Measurements from ENCODE around the gene ASB10.

ASB10 gene

DNA sequence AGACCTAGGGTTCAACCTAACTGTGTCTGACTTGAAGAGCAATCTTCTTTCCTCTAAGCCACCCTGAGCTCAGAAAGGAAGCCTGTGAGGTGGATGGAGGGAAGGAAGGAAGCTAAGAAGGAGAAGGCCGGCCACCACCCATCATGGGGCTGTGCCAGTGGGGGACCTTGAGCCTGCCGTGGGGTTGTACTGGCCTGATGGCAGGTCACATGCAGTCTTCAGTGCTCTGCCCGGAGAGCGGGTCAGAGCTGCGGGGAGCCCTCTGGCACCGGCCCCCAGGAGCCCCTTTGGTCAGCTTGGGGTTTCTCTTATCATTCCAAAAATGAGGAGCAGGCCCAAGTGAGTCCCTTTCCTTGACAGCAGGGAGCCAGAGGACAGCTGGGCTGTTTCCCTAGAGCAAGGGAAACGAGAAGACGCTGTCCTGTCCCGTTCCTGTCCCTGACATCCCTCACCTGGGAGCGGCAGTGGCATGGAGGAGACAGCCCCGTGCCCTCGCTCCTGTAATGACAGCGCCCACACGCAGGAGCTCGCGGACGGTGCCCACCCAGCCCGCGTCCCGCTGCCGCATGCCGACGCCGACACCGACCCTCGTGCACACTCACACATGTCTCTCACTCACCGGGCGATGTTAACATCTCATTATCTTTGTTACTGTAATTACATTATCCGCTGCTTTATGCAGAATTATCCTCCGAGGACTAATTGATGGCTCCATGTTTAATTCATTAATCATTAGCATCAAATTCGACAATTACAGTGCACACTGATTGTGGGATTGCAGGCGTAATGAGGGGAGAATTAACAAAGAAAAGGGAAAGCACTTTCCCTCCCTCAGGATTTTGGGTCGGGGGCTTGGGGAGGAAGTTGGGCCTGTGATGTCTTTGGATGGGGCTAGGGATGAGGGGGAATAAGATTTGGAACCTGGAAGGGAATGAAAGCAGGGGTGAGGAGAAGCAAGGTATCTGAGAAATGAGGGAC is 50.9 kb downstream of the ASB10 start:
- no peak for DNase-seq (ENCODE audit: low spot score)

DNA sequence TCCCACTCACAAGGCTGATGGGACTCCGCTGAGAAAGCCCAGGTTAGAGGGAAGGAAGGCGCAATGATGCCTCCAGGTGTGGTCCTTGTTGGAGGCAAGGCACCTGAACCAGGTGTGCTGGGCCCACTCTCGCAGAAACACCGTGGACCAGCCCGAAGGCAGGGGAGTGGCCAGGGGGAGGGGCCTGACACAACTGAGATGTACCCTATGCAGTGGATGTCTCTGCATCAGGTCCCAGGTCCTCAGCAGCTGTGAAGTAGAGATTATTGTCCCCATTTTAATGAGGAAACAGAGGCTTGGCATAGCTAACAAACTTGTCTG is 51.6 kb downstream of the ASB10 start:
- DNase-seq (ENCODE audit: low spot score): no peak

DNA sequence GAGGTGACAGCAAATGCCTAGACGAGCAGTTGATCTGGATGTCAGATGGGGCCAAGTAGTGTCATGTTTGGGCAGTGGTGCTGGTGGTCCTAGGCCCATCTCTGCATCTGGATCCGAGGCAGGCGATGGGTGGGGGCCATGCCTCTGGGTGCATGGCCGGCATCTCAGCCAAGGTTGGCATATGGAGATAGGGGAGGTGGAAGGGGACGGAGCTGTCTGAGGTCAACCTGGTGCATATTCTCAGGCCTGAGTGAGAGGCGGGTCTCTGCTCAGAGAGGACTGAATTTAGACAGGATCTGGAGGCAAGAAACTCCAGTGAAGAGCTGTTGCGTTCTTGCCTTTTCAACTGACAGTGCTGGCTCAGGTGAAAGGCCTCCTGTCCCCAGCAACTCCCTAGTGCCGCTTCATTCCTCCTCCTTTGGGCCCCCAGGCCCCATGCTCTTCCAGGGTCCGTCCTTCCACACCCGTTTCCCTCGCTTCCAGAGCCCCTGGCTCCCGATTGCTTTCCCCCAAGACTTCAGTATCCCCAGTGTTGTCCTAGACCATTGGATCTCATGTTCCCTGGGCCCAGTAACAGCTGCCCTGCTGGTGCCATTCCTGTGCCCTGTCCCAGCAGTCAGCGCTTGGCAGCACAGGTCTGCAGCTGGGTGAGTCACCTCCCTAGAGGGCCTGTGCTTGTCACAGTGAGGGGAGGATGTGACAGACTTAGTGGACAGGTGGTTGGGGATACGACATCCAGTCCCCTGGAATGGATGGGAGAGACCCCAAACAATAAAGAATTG is 52.1 kb downstream of the ASB10 start:
- DNase-seq (ENCODE audit: low spot score): no peak

DNA sequence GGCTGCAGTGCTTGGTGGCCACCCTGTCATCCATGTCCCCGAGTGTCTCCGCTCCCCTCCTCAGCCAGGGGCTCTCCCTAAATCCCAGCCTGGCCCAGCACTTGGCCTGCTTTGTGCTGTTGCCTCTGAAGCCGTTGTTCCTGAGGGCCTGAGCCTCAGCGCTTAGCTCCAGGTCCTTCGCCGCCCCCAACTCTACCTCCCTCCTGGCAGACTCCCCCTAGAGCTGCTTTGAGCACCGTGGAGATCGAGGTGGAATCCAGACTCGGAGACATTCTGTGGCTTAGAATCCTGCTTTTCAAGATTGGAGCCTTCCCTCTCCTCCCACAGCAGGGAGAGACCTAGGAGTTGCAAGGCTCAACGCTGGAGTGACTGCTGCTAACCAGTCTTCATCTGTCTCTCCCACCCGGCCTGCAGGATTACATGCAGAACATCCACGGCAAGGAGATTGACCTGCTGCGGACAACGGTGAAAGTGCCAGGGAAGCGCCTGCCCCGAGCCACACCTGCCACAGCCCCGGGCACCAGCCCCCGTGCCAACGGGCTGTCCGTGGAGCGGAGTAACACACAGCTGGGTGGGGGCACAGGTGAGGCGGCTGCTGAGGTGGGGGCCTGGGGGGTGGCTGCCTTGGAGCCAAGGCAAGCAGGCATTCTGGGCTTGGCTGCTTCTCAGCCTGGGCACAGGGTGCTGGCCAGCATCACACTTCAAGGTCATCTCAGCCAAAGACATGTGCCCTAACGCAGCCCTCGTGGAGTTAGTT is 52.9 kb downstream of the ASB10 start:
- DNase-seq (ENCODE audit: low spot score): no peak

DNA sequence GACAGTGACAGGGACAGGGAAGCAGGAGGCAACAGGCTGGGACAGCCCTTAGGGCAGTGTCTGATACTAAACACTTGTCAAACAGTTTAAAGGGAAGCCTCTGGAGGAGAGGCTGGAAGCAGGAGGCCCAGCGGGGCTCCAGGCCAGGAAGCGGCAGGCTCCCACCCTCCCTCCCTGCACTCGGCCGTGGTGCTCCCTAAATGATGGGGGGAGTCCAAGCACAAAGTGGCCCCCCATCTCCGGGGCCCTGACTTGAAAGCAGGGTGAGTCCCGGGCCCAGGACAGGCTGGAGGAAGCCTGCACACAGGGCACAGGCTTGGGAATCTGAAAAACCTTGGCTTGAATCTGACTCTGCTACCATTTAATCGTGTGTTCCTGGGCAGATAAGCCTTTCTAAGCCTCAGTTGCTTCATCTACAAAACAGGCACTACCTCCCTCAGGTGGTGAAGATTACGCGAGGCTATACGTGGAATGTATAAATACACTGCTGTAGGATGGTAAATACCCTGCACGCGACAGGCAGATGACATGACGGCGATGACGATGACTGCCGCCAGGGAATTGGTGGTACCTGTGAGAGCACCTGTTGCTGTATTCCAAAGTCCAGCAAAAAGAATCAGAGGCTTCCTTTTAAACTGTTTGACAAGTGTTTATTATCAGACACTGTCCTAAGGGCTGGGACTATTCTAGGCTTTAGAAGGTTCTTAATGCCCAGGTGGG is 53.6 kb downstream of the ASB10 start:
- no peak for DNase-seq (ENCODE audit: low spot score)

DNA sequence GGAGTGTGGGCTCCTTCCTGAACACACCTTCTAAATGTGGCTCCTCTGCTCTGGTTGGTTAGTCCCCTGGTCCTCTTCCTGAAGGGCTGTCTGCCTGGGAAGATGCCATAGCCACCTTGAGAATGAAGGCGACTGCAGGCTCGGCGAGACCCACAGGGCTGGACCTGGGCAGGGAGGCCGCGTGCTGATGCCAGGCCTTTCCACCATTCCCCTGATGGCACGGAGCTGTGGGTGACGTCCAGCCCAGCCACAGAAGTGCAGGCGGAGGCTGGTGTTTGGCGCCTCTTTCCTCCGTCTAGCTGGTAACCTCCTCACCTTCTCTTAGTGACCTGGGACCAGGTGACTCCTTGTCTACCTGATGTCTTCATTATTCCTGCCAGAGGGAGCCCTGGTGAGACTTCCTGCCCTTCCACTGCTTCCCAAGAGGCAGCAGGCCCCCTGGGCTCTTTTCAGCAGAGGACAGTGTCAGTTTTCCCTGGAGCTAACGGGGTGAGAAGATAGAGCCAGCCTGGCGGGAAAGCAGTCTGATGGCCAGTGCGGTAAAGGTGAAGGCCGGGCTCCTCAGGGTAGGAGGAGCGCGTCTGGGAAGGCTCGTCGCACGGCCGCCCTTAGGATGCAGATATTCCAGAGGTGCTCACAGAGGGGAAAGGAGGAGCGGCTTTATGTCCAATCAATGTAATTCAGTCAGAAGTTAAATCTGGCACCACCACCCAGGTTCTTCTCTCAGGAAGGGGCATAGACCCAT is 54.4 kb downstream of the ASB10 start:
- DNase-seq (ENCODE audit: low spot score): no peak

DNA sequence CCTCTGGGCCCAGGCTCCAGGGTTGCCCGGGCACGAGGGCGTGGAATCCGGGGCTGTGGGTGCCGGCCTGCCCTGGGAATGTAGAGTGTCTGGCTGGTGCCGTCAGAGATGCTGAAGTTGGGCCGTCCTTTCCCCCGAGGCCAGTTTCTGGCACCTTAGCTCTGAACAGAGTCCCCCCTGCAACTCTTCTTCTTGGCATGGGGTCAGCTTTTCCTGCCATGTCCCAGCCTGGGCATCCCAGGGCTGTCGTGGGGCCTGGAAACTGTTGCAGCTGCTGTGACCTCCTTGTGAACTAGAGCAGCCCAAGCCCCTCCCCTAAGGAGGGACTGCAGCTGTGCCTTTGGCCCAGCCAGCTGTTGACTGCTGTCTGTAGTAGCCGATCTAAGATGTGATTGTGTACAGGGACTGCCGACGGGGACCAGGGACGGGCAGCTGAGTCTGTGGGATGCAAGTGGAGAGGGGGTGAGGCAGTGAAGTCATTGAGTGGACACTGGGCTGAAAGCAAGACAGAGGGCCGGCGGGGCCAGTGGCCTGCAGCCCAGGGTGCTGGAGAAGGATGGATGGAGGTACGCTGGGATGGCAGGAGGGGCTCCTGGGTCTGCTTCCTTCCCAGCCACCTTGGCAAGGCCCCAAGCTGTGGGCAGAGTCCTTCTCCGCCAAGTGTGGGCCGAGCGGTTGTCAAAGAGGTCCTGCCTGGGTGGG is 55.3 kb downstream of the ASB10 start:
- DNase-seq (ENCODE audit: low spot score): peak; percentile 88

DNA sequence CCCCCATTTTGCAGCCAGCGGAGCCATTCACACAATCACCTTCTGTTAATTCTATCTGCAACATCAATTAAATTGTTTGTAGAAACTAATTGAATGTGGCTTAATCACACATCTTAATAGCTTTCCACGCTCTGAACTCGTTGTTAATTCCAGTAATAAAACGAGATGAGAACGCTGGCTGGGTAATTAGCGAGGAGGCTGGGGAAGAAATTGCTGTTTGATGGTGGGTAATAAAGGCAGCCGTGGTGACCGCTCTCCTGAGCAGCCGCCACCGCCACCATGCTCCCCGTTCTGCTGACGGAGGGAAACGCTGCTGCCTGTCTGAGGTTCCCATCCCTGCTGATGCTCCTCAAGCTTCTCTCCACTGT is 55.8 kb downstream of the ASB10 start:
- DNase-seq (ENCODE audit: low spot score): no peak

DNA sequence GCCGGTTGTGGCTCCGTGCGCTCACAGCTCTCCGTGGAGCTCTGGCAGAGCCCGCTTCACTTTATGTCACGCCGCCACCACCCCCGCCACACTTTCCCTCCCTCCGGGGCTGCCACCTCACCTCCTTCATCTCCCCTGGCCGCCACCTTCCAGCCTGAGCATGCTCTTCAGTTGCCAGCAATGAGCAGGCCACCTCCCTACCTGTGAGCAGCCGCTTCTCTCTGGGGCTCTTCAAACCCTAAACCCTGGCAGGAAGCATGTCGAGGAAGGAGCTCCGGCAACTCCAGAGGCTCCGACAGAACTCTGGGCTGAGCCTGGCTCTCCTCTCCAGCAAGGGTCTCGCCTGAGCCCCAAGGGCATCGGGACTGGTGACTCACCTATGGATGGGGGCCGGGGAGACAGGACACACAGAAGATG is 56.3 kb downstream of the ASB10 start:
- no peak for DNase-seq (ENCODE audit: low spot score)

DNA sequence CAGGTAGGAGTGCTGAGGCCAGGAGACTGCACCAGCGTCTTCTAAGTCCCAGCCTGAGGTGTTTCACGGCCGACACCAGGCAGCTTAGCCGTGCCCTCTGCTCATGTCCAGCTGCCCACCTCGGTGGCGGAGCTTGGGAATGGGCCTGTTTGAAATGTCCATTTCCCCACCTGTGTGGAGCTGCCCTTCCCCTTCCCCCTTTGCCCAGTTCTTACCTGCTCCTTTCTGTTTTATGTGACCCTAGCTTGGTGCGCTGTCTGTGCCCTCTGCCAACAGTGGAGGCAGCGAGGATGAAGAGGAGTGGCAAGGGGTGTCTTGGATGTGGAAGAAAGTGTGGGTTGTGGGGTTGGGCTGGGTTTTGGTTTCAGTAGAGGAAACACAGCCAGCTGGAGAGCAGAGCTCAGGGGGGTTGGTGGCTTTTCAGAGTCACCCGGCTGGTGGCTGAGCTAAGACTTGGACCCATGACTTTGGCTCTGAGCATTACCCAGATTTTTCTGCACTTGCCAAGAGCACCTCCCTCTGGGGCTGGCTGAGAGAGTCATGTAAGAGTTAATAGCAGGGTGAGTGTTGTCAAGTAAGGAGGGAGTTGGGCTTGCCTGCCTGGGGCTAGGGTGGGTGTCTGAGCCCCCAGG is 57.0 kb downstream of the ASB10 start:
- DNase-seq (ENCODE audit: low spot score): no peak

DNA sequence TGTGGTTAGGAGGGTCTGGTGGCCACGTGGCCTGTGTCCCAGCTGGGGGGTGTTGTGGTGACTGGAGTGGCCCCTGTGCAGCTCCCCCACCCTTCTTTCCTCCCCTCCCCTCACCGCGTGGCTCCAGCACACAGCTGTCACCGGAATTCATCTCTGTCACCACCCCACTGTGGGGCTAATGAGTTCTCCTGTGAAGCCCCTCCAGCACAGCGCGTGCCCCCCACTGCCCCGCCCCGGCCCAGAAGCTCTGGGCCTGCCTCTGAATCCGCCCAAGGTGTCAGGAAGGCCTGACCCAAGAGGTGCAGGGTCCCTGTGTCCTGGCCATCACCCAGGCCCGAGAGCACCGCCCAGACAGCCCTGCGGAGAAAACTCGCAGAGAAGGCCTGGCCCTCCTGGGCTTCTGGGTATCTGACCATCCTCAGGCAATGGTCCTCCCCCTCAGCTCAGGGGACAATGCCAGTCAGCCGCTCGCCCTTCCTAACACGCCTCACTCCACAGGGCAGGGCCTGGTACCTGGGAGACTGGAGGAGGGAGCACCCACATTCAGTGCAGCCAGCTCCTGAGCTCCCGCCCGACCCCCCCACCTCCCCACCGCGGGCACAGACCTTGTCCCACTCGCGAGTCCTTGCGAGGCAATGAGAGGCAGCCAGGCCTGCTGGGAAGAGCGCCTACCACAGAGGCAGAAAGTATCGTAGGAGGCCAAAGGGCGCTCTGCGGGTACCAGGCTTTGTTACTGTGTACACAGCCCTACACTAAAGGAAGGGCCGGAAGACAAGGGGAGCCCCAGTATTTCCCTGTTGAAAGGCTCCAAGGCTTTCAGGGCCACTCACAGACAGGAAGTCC is 57.7 kb downstream of the ASB10 start:
- no peak for DNase-seq (ENCODE audit: low spot score)

DNA sequence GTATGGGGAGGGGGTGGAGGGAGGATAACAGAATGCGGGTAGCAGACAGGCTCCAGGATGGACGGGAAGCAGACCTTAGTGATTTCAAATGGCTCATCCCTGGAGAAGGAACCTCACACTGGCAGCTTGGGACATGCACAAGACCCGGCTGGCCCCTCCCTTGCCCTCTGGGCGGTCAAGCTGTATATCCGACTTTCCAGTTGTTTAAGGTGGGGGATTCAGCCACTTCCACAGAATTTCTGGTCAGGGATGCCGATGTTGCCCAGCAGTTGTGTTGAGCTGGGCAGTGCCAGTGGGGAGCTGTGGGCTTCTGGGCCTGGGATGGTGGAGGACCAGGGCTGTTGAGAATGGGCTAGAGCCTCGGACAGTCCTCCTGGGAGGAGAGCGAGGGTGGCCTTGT is 58.3 kb downstream of the ASB10 start:
- DNase-seq (ENCODE audit: low spot score): no peak

DNA sequence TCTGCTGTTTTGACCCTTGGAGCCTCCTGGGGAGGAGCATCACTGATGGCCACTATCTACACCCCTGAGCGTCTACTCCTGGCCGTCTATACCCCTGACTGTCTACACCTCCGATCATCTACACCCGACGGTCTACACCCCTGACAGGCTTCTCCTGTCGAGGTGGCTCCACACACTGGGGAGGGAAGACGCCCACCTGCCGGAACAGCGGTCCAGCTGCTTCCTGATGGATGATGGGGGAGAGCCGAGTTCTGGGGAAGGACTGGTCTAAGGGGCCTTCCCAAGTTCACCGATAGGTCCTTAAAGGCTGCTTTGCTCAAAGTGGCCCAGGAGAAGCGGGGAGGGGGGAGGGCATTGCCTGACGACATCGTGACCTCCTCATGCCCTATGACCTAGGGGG is 58.9 kb downstream of the ASB10 start:
- no peak for DNase-seq (ENCODE audit: low spot score)

DNA sequence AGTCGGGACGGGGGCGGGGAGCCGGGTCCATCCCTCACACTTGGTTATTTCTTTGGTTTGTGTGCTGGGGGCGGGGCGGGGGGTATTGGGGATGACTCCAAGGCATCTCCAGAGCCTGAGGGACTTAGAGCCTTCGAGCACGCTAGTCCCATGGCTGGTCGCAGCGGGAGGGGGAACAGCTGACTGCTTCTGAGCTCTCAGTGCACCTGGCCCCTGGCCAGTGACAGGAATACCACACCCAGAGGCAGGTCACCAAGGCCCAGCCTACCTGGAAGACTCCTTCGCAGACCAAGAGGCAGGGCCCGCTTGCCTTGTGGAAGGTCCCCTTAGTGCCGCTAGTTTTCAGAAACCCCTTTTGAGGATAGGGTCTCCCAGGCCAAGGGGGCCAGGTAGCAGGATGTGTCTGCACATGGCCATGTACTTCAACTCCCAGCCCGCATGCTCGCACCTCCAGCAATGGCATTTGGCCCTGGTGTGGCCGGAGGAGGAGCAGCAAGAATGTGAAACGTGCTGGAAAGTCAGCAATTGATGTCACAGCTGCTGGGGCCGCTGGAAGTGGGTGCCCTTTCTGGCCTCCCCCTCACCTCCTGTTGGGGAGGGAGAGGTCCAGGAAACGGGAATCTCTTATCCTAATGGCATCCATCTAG is 60.4 kb downstream of the ASB10 start:
- DNase-seq (ENCODE audit: low spot score): no peak

DNA sequence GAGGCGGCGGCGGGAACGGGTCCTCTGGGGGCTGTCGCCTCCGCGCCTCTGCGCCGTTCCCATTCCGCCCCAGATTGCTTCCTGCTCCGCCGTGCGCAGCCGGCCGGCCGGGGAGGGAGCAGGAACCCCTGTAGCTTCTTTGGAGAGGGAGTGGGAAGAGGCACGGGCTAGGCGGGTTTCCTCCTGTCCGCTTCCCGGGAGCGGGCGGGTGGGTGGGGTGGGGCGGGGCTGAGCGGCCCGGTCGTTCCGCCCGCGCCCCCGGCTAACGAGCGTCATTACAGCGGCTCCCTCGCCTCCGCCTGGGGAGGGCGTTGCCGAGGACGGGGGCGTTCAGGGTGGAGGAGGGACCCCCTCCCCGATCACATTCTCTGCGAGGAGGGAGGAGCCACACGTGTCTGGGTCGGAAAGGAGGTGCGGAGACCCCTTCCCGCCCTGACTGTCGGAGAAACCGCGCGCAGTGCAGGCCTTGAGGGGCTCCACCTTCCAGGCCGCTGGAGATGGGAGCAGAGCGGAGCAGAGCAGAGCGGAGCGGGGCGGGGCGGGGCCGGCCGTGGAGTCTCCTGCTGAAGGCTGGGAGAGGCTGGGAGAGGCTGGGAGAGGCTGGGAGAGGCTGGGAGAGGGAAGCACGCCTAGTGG is 61.1 kb downstream of the ASB10 start:
- no peak for DNase-seq (ENCODE audit: low spot score)
